IMR-90 (cell line): ENCODE data around the gene MCCD1. TPM values are rescaled to one million over a fixed set of nuclear protein-coding genes. Genes with fewer than 3 reads are reported as not detected.
A peak's percentile ranks its signal among the peaks of the same experiment; 100 is the strongest.

Experiments used
- ATAC-seq: fragments of 200-7000 bp; cut with Tn5 transposase; 2 replicates; pipeline ENCODE4 v1.9.1; 2020; ENCODE audit warnings: low read depth, mild to moderate bottlenecking, moderate library complexity
- BruUV-seq: library from RNA; stranded (reverse); fragments of 400-500 nt; replicated peaks from 2 replicates; lab custom pipeline; 2021; lab: Mats Ljungman, UMichigan
- CTCF ChIA-PET: fragments of 300-600 bp; formaldehyde crosslinking; extraction: SDS; loops from one replicate; lab custom pipeline; 2021; ENCODE audit warnings: antibody characterized with exemption; lab: Yijun Ruan, JAX
- POLR2A ChIA-PET: fragments of 300-600 bp; sonication (Branson Sonifier 250); formaldehyde crosslinking; loops from one replicate; lab custom pipeline; 2022; ENCODE audit warnings: antibody characterized with exemption; ENCODE audit not compliant: unreplicated experiment; lab: Charles Lee
- DNase-seq: peaks from one replicate; pipeline ENCODE4 v3.0.0; 2013
- H2AFZ ChIP-seq: replicated peaks from 2 replicates; pipeline ENCODE3; 2013; ENCODE audit warnings: low read length, mild to moderate bottlenecking; ENCODE audit not compliant: poor library complexity
- H2AK5ac ChIP-seq: 2 replicates; pipeline ENCODE4 v1.6.1; 2013; ENCODE audit warnings: low read depth, low read length, inconsistent platforms
- H2AK9ac ChIP-seq: replicated peaks from 2 replicates; pipeline ENCODE3; 2013; ENCODE audit warnings: mild to moderate bottlenecking, low read depth, low read length, moderate library complexity; ENCODE audit not compliant: poor library complexity
- H2BK120ac ChIP-seq: 2 replicates; pipeline ENCODE4 v1.6.1; 2013; ENCODE audit warnings: low read depth, low read length, inconsistent platforms
- H2BK15ac ChIP-seq: 3 replicates; pipeline ENCODE4 v1.6.1; 2013; ENCODE audit warnings: low read depth, low read length, inconsistent platforms
- H2BK20ac ChIP-seq: 2 replicates; pipeline ENCODE4 v1.6.1; 2013; ENCODE audit warnings: low read depth, mild to moderate bottlenecking, inconsistent platforms, low read length, moderate library complexity
- H2BK5ac ChIP-seq: 2 replicates; pipeline ENCODE4 v1.6.1; 2013; ENCODE audit warnings: mild to moderate bottlenecking, low read depth, low read length, inconsistent platforms; ENCODE audit not compliant: poor library complexity, severe bottlenecking
- H3K14ac ChIP-seq: replicated peaks from 2 replicates; pipeline ENCODE4 v1.6.1; 2013; ENCODE audit warnings: low read depth, low read length, inconsistent platforms
- H3K18ac ChIP-seq: 2 replicates; pipeline ENCODE4 v1.6.1; 2013; ENCODE audit warnings: low read depth, low read length, control low read depth
- H3K23ac ChIP-seq: 2 replicates; pipeline ENCODE4 v1.6.1; 2013; ENCODE audit warnings: low read depth, low read length, inconsistent platforms
- H3K27ac ChIP-seq: 2 replicates; pipeline ENCODE4 v1.5.1; 2013; ENCODE audit warnings: mild to moderate bottlenecking, control low read depth, low read length; ENCODE audit not compliant: insufficient read depth
- H3K27me3 ChIP-seq: 2 replicates; pipeline ENCODE4 v1.6.1; 2013; ENCODE audit warnings: low read length; ENCODE audit not compliant: control insufficient read depth, insufficient read depth
- H3K36me3 ChIP-seq: 2 replicates; pipeline ENCODE4 v1.6.1; 2013; ENCODE audit warnings: low read length, mixed read lengths; ENCODE audit not compliant: control insufficient read depth, insufficient read depth
- H3K4ac ChIP-seq: 2 replicates; pipeline ENCODE4 v1.6.1; 2013; ENCODE audit warnings: low read depth, low read length, inconsistent platforms
- H3K4me1 ChIP-seq: 2 replicates; pipeline ENCODE4 v1.6.1; 2013; ENCODE audit warnings: low read length, mixed read lengths; ENCODE audit not compliant: control insufficient read depth, insufficient read depth
- H3K4me2 ChIP-seq: 2 replicates; pipeline ENCODE4 v1.6.1; 2013; ENCODE audit warnings: low read depth, mild to moderate bottlenecking, control low read depth, low read length, moderate library complexity
- H3K4me3 ChIP-seq: 2 replicates; pipeline ENCODE4 v1.5.1; 2013; ENCODE audit warnings: low read depth, mild to moderate bottlenecking, control low read depth, low read length, moderate library complexity; ENCODE audit not compliant: insufficient read depth
- H3K56ac ChIP-seq: 2 replicates; pipeline ENCODE4 v1.6.1; 2013; ENCODE audit warnings: low read length, inconsistent platforms; ENCODE audit not compliant: insufficient read depth; ENCODE audit errors: extremely low read depth
- H3K79me1 ChIP-seq, 2 experiments: 2 replicates each; pipeline ENCODE4 v1.6.1; 2013; ENCODE audit warnings: low read length in 2 of 2, inconsistent platforms in 1 of 2, low read depth in 1 of 2
- H3K9ac ChIP-seq: 2 replicates; pipeline ENCODE4 v1.6.1; 2013; ENCODE audit warnings: low read depth, low read length, control low read depth
- H3K9me1 ChIP-seq: 2 replicates; pipeline ENCODE4 v1.6.1; 2013; ENCODE audit warnings: low read length, inconsistent platforms; ENCODE audit not compliant: insufficient read depth
- H3K9me3 ChIP-seq: 2 replicates; pipeline ENCODE4 v1.6.1; 2013; ENCODE audit warnings: low read length; ENCODE audit not compliant: control insufficient read depth, insufficient read depth
- H4K20me1 ChIP-seq: 2 replicates; pipeline ENCODE4 v1.6.1; 2013; ENCODE audit warnings: low read length, inconsistent platforms; ENCODE audit not compliant: insufficient read depth
- H4K5ac ChIP-seq: 2 replicates; pipeline ENCODE4 v1.6.1; 2013; ENCODE audit warnings: mild to moderate bottlenecking, low read depth, low read length, control low read depth
- H4K8ac ChIP-seq, 2 experiments: 2 replicates each; pipeline ENCODE4 v1.6.1; 2013; ENCODE audit warnings: low read depth in 2 of 2, low read length in 2 of 2, control low read depth in 1 of 2, inconsistent platforms in 1 of 2
- H4K91ac ChIP-seq: 2 replicates; pipeline ENCODE4 v1.6.1; 2013; ENCODE audit warnings: low read depth, low read length, inconsistent platforms; ENCODE audit not compliant: insufficient read depth
- BHLHE40 ChIP-seq: fragments of 150-350 bp; IDR thresholded peaks from 2 replicates; pipeline ENCODE4 v1.6.1; 2016; ENCODE audit warnings: mild to moderate bottlenecking, low read depth, low read length
- CHD1 ChIP-seq: IDR thresholded peaks from 2 replicates; pipeline ENCODE4 v1.6.1; 2012; ENCODE audit warnings: low read depth, low read length, improper control_type of control experiment
- MAZ ChIP-seq: IDR thresholded peaks from 2 replicates; pipeline ENCODE4 v1.6.1; 2012; ENCODE audit warnings: low read depth, mild to moderate bottlenecking, low read length, improper control_type of control experiment, moderate library complexity, borderline replicate concordance
- MXI1 ChIP-seq: IDR thresholded peaks from 2 replicates; pipeline ENCODE4 v1.6.1; 2012; ENCODE audit warnings: low read depth, mild to moderate bottlenecking, low read length, moderate library complexity, borderline replicate concordance
- POLR2A ChIP-seq: IDR thresholded peaks from 2 replicates; pipeline ENCODE4 v1.6.1; 2012; ENCODE audit warnings: mild to moderate bottlenecking, low read depth, low read length
- RAD21 ChIP-seq: IDR thresholded peaks from 2 replicates; pipeline ENCODE4 v1.6.1; 2012; ENCODE audit warnings: low read length, improper control_type of control experiment
- RCOR1 ChIP-seq: IDR thresholded peaks from 2 replicates; pipeline ENCODE4 v1.6.1; 2012; ENCODE audit warnings: mild to moderate bottlenecking, low read length, improper control_type of control experiment; ENCODE audit not compliant: insufficient replicate concordance
- RFX5 ChIP-seq: IDR thresholded peaks from 2 replicates; pipeline ENCODE4 v1.8.0; 2012; ENCODE audit warnings: low read depth, mild to moderate bottlenecking, low read length, moderate library complexity
- WGBS, 2 experiments: methylation state at CpG; one replicate each; pipeline versions ENCODE4 v1.1.5 to v1.1.7; 2013; ENCODE audit warnings: missing lambda C conversion rate in 2 of 2; ENCODE audit not compliant: insufficient read length in 1 of 2; ENCODE audit errors: extremely low coverage in 2 of 2; 5-methylcytosine and 5-hydroxymethylcytosine counted together
- dilution Hi-C: fragments of 300-500 bp; cut with HindIII; formaldehyde crosslinking; loops from one replicate; pipeline ENCODE4 v1.14.3; 2018; ENCODE audit warnings: low sequenced_read_pairs; ENCODE audit not compliant: unreplicated experiment
- in situ Hi-C: fragments of 300-500 bp; cut with MboI; formaldehyde crosslinking; loops from 3 replicates; pipeline ENCODE4 v1.14.3; 2019; ENCODE audit warnings: low sequenced_read_pairs, inconsistent platforms, mixed read lengths
- intact Hi-C: fragments of 100-400 bp; cut with micrococcal nuclease; formaldehyde crosslinking; loops from 2 replicates; pipeline ENCODE4 v1.10.0; 2022
- polyA plus RNA-seq, 3 experiments: library from polyadenylated mRNA; depleted of rRNA; stranded (reverse); fragments of >200 nt; gene quantifications; 2 replicates each; pipeline ENCODE4 v1.2.3, GENCODE V29; 2012; ENCODE audit warnings: low replicate concordance in 1 of 3
- total RNA-seq: library from RNA; depleted of rRNA; stranded (reverse); fragments of >200 nt; gene quantifications from 2 replicates; pipeline ENCODE4 v1.2.3, GENCODE V29; 2012

MCCD1 gene
- total and polyA plus RNA-seq, 2 of the 4 experiments (the other 2 are of a cell fraction): not detected

GRCh38 chr6:31541658-31542521 is 13.1 kb downstream of the MCCD1 start, which contains the start of gene DDX39B:
Gene DDX39B (minus strand): TSS chr6:31542003. CDS start chr6:31540532, 1,471 bp downstream.
- peak within 1 kb of the TSS; percentile 77; the same call in 1 of the 2 replicates for H2BK20ac ChIP-seq
- peak within 1 kb of the TSS; percentile 100 for H3K14ac ChIP-seq
- peak within 1 kb of the TSS; percentile 99 for H3K23ac ChIP-seq
- peak within 1 kb of the TSS; percentile 85 for H3K4me2 ChIP-seq
- ChIA-PET CTCF (interaction anchor here (0.6 to 1.5 kb wide), 4 partner anchors 9 to 57 kb away, joined by 3 to 6 read pairs (median 3); no protein-coding TSS in a partner anchor), POLR2A (interaction anchor here (0.5 to 1.0 kb wide), 5 partner anchors 46 to 1427 kb away, joined by 3 to 8 read pairs (median 4); no protein-coding TSS in a partner anchor)
- dilution Hi-C loops: no loop called here
- in situ Hi-C loops: loop anchor here (5.0 to 10.0 kb wide), 2 partner anchors 50 to 293 kb away; no protein-coding TSS in a partner anchor
- peaks cover 10% of the 10 kb centered on the region for H3K4me1 ChIP-seq
- ATAC-seq (peak; percentile 83), DNase-seq (peak; percentile 98)
- H2BK15ac ChIP-seq: peak within 1 kb of the TSS; percentile 67; the same call in 1 of the 3 replicates
- BruUV-seq: no TSS peak
- peak; percentile 52 for TF ChIP-seq RCOR1
- TF ChIP-seq BHLHE40: peak; percentile 8; the same call in 1 of the 2 replicates
- TF ChIP-seq RAD21: 0 out of 2 replicates have a peak, but pooled peaks have one; percentile 13
- TF ChIP-seq POLR2A: peak; percentile 98
- TF ChIP-seq MXI1: peak; percentile 77
- no peak for TF ChIP-seq CHD1
- TF ChIP-seq MAZ: peak; percentile 54
- no peak for TF ChIP-seq RFX5
- peak within 1 kb of the TSS; percentile 72 for H3K4me3 ChIP-seq
- intact Hi-C loops: loop anchor here (1.0 kb wide), 2 partner anchors 49 to 143 kb away; no protein-coding TSS in a partner anchor
- peak within 1 kb of the TSS; percentile 83 for H3K27ac ChIP-seq
- peak within 1 kb of the TSS; percentile 69 for H3K18ac ChIP-seq
- peak within 1 kb of the TSS; percentile 87 for H4K5ac ChIP-seq
- H2AFZ ChIP-seq: peak within 1 kb of the TSS; percentile 93
- 0% methylated on average over 12 of the region's 43 CpGs; no CpG with 5 or more reads in 1 of the 2 experiments for WGBS, 2 experiments
- no peaks in the 10 kb centered on the region for H3K27me3 ChIP-seq
- H3K36me3 ChIP-seq: peaks cover 26% of the 10 kb centered on the region
- H3K56ac ChIP-seq: peak within 1 kb of the TSS; percentile 99
- H4K8ac ChIP-seq: peak within 1 kb of the TSS; percentile 87 to 99
- H4K91ac ChIP-seq: peak within 1 kb of the TSS; percentile 99
- H3K9me3 ChIP-seq: no peaks in the 10 kb centered on the region
- peak within 1 kb of the TSS; percentile 99 for H3K9ac ChIP-seq
- peak within 1 kb of the TSS; percentile 99 for H2AK5ac ChIP-seq
- 0 out of 2 replicates have a peak, but pooled peaks cover 6% of the 10 kb centered on the region for H3K9me1 ChIP-seq
- peak within 1 kb of the TSS; percentile 99 for H2BK5ac ChIP-seq
- peak within 1 kb of the TSS; percentile 98 for H2AK9ac ChIP-seq
- H3K4ac ChIP-seq: peak within 1 kb of the TSS; percentile 96
- peak within 1 kb of the TSS; percentile 85 for H2BK120ac ChIP-seq
- peaks cover 49% of the 10 kb centered on the region for H4K20me1 ChIP-seq
- H3K79me1 ChIP-seq: peaks cover 10 to 54% of the 10 kb centered on the region in 2 experiments
